Ovary (tissue), 9 donors: ENCODE data around the gene CLOCK. TPM values are rescaled to one million over a fixed set of nuclear protein-coding genes. Genes with fewer than 3 reads are reported as not detected.

Experiments used
- DNase-seq, 5 donors: peaks; one replicate each; pipeline ENCODE4 v3.0.0-alpha.2; 2019 to 2020
- H3K27ac ChIP-seq, 2 donors: fragments of 200-600 bp; one replicate each; pipeline versions ENCODE4 v1.5.1 to v1.8.0; 2019 to 2022
- H3K27me3 ChIP-seq: fragments of 200-600 bp; one replicate; pipeline ENCODE4 v1.8.0; 2022
- H3K36me3 ChIP-seq: fragments of 200-600 bp; sonication (generic); one replicate; pipeline ENCODE4 v1.5.1; 2019
- H3K4me1 ChIP-seq: one replicate; pipeline ENCODE4 v1.8.1; 2013; ENCODE audit warnings: mild to moderate bottlenecking, moderate library complexity; ENCODE audit not compliant: insufficient read depth
- H3K4me3 ChIP-seq: fragments of 200-600 bp; sonication (generic); one replicate; pipeline ENCODE4 v1.5.1; 2017
- H3K9me3 ChIP-seq, 2 donors: fragments of 200-600 bp in 1 of 2; sonication (generic) in 1 of 2; one replicate each; pipeline versions ENCODE4 v1.5.1 to v1.8.1; 2013 to 2019; ENCODE audit warnings: mild to moderate bottlenecking in 1 of 2, moderate library complexity in 1 of 2
- EP300 ChIP-seq: sonication (generic); formaldehyde crosslinking; IDR thresholded peaks from one replicate; pipeline ENCODE4 v1.6.1; 2017; ENCODE audit warnings: antibody characterized with exemption
- POLR2A ChIP-seq: fragments of 450-650 bp; IDR thresholded peaks from one replicate; pipeline ENCODE4 v1.6.1; 2017; ENCODE audit warnings: antibody characterized with exemption, mild to moderate bottlenecking, moderate library complexity
- whole genome bisulfite sequencing, 3 donors: extraction: QIAGEN DNeasy Blood & Tissue Kit in 1 of 3; methylation state at CpG; one replicate each; pipeline versions ENCODE4 v1.1.5 to v1.1.7; 2013 to 2017; 5-methylcytosine and 5-hydroxymethylcytosine counted together
- intact Hi-C, 4 donors: fragments of 100-400 bp; cut with DNase I; formaldehyde crosslinking; loops; one replicate each; pipeline versions ENCODE4 v1.11.0 to v1.15.1; 2022 to 2023
- polyA plus RNA-seq, 2 donors: library from polyadenylated mRNA; stranded (reverse); fragments of 200-250 nt in 1 of 2; fragments of 350-450 nt in 1 of 2; fragmentation: Illumina TruSeq in 1 of 2; extraction: RNeasy Lipid Tissue Mini Kit (QIAGEN cat#74804) in 1 of 2; gene quantifications; one replicate each; pipeline ENCODE4 v1.2.3, GENCODE V29; 2013 to 2014
- total RNA-seq, 7 donors: library from RNA; depleted of rRNA in 2 of 7; stranded (reverse); fragments of >200 nt in 2 of 7; fragmentation: NEBNext Ultra II Directional in 3 of 7; extraction: Animal tissue kit (Norgen Biotek cat#: 25700) in 3 of 7; gene quantifications; one replicate each; pipeline versions ENCODE4 v1.1.0 to v1.2.4, GENCODE V29; 2016 to 2023
- TF ChIP-seq, protein P1 (sequence below), 3 donors: fragments of 450-650 bp in 2 of 3; fragments of 200-600 bp in 1 of 3; IDR thresholded peaks; one replicate each; pipeline versions ENCODE4 v1.5.1 to v1.8.0; 2016 to 2022; ENCODE audit warnings: antibody characterized with exemption in 3 of 3, mild to moderate bottlenecking in 1 of 3
- donor health status: DM: no; HTN: no; CAD: no; lungs with moderate emphysema.
- donor health status: DM: no; HTN: no; CAD: no.
- donor health status: Bipolar disorder and iron deficiency.
- donor health status: DM: yes; HTN: yes; CAD: no.
- donor health status: DM: no; HTN: no; CAD: no.
- donor health status: DM: yes; HTN: yes; CAD: no.

CLOCK gene
- total and polyA plus RNA-seq, 9 donors, result 5.4 to 36.4 (median 27.5) TPM

DNA sequence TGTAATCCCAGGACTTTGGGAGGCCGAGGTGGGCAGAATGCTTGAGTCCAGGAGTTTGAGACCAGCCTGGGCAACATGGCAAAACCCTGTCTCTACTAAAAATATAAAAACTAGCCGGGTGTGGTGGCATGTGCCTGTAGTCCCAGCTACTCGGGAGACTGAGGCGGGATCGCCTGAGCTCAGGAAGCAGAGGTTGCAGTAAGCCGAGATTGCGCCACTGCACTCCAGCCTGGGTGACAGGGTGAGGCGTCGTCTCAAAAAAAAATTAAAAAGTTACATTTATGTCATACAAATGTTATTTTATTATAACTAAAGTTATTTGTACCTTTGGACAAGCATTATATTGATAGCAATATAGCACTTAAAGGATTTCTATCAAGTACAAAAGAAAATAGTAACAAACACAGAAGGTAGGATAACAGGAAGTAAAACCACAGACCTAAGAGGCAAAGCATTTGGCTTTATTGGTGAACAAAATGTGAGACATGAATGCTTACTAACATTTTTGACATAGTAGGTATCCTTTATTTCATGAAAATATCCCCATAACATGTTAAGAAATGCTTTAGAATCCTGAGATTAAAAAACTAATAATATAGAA lies 99.5 kb downstream of the CLOCK start:
- intact Hi-C loops, result no loop called here
- no peaks in the 10 kb centered on the region for H3K9me3 ChIP-seq
- no peak overlapping the region for H3K27ac ChIP-seq
- H3K27me3 ChIP-seq, result no peaks in the 10 kb centered on the region
- no peak for DNase-seq
- 93 to 97% (median 94%) methylated on average over 9 of the region's 9 CpGs for WGBS, 3 donors
- no peaks in the 10 kb centered on the region for H3K36me3 ChIP-seq
- TF ChIP-seq POLR2A, result no peak
- no peak for TF ChIP-seq EP300
- TF ChIP-seq, protein P1, sequence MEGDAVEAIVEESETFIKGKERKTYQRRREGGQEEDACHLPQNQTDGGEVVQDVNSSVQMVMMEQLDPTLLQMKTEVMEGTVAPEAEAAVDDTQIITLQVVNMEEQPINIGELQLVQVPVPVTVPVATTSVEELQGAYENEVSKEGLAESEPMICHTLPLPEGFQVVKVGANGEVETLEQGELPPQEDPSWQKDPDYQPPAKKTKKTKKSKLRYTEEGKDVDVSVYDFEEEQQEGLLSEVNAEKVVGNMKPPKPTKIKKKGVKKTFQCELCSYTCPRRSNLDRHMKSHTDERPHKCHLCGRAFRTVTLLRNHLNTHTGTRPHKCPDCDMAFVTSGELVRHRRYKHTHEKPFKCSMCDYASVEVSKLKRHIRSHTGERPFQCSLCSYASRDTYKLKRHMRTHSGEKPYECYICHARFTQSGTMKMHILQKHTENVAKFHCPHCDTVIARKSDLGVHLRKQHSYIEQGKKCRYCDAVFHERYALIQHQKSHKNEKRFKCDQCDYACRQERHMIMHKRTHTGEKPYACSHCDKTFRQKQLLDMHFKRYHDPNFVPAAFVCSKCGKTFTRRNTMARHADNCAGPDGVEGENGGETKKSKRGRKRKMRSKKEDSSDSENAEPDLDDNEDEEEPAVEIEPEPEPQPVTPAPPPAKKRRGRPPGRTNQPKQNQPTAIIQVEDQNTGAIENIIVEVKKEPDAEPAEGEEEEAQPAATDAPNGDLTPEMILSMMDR (IDR thresholded peaks at IDR 0.05), result no peak
- H3K4me1 ChIP-seq, result no peaks in the 10 kb centered on the region
- H3K4me3 ChIP-seq, result no peak overlapping the region

DNA sequence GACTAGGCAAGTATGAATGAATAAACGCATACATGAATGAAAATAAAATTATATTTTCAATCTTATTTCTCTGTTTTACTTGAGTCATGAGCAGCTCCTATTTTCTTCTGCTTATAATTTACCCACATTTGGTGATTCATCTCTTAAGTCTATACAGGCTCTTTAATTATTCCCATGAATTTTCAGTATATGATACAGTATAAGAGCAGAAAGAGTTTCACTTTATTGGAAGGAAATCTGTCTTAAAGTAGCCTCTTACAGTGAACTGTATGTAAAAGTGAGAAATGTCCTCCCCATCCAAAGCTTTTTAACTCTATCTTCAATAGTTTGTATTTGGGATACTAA lies 100.2 kb downstream of the CLOCK start:
- intact Hi-C loops, result no loop called here
- TF ChIP-seq EP300 (no peak), POLR2A (no peak)
- TF ChIP-seq, protein P1 (IDR thresholded peaks at IDR 0.05), result no peak
- Histone ChIP-seq H3K27ac (no peak overlapping the region), H3K27me3 (no peaks in the 10 kb centered on the region), H3K36me3 (no peaks in the 10 kb centered on the region), H3K4me1 (no peaks in the 10 kb centered on the region), H3K4me3 (no peak overlapping the region), H3K9me3 (no peaks in the 10 kb centered on the region)
- no peak for DNase-seq
- WGBS, 3 donors, result 82 to 93% (median 88%) methylated on average over 1 of the region's 1 CpG

DNA sequence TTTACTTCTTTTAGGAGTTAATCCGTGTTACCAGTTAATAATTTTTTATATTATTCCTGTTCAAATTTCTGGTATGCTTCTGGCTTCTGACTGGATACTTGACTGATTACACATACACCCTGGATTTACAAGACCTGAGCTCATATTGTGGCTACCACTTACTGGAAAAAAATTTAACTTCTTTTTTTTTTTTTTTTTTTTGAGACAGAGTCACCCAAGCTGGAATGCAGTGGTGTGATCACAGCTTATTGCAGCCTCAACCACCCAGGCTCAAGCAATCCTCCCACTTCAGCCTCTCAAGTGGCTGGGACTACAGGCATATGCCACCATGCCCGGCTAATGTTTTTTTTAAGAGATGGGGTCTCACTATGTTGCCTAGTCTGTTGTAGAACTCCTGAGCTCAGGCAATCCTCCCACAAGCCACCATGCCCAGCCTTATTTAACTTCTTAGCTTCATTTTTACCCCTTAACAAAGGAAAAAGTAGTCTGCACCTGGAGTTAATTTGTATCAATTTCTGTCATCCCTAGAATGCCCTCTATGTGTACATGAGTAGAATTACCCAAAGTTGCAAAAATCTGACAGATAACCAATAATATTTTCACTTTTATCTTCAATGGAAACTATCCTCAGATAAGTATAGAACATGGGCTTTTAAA lies 100.7 kb downstream of the CLOCK start:
- no peaks in the 10 kb centered on the region for H3K36me3 ChIP-seq
- intact Hi-C loops, result no loop called here
- no peak overlapping the region for H3K4me3 ChIP-seq
- no peak overlapping the region for H3K27ac ChIP-seq
- WGBS, 3 donors, result 92 to 95% (median 94%) methylated on average over 2 of the region's 2 CpGs
- no peaks in the 10 kb centered on the region for H3K27me3 ChIP-seq
- no peaks in the 10 kb centered on the region for H3K9me3 ChIP-seq
- TF ChIP-seq EP300 (no peak), POLR2A (no peak)
- TF ChIP-seq, protein P1 (IDR thresholded peaks at IDR 0.05), result no peak
- DNase-seq, result no peak
- H3K4me1 ChIP-seq, result no peaks in the 10 kb centered on the region

DNA sequence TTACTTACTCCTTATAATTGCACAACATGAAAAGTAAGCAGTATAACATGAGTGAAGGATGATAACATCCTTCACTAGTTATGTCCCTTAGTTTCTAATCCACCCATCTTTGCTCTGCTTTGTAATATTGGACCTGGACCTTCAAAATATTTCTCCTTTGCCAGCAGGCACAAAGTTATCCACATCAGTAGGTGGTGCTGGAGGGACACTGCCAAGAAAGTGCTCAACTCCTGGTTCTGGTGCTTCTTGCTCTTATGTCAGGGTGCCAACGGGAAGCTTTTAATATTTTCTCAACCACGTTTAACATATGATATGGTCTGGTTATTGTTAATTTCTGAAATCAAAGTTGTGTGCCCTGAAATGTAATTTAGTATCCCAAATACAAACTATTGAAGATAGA lies 101.9 kb downstream of the CLOCK start:
- TF ChIP-seq EP300, result no peak
- TF ChIP-seq POLR2A, result no peak
- TF ChIP-seq, protein P1 (IDR thresholded peaks at IDR 0.05), result no peak
- H3K27ac ChIP-seq, result no peak overlapping the region
- no peaks in the 10 kb centered on the region for H3K27me3 ChIP-seq
- no peak for DNase-seq
- no peaks in the 10 kb centered on the region for H3K4me1 ChIP-seq
- no peaks in the 10 kb centered on the region for H3K36me3 ChIP-seq
- intact Hi-C loops, result no loop called here
- H3K9me3 ChIP-seq, result no peaks in the 10 kb centered on the region
- H3K4me3 ChIP-seq, result no peak overlapping the region
- whole genome bisulfite sequencing, 3 donors, result 30 to 45% (median 40%) methylated on average over 1 to 2 of the region's 2 CpGs
